ENCODE results near the gene DNASE1L2.

DNASE1L2 gene

GRCh38 chr16:2226245-2226793 lies 9.9 kb upstream of the DNASE1L2 start:
- Histone ChIP-seq H3K4me3 (replicated peaks; ENCODE audit: low read depth, low read length) (no peak overlapping the region), H3K36me3 (ENCODE audit: control insufficient read depth, insufficient read depth, low read length) (peaks cover 21% of the 10 kb centered on the region), H3K27me3 (replicated peaks; ENCODE audit: control insufficient read depth, insufficient read depth, low read length) (no peaks in the 10 kb centered on the region)
- no peak for DNase-seq (ENCODE audit: extremely low read depth, insufficient read length)
- TF ChIP-seq CTCF (IDR thresholded peaks at IDR 0.05; ENCODE audit: insufficient read depth, low read length, poor library complexity, severe bottlenecking): no peak

DNA sequence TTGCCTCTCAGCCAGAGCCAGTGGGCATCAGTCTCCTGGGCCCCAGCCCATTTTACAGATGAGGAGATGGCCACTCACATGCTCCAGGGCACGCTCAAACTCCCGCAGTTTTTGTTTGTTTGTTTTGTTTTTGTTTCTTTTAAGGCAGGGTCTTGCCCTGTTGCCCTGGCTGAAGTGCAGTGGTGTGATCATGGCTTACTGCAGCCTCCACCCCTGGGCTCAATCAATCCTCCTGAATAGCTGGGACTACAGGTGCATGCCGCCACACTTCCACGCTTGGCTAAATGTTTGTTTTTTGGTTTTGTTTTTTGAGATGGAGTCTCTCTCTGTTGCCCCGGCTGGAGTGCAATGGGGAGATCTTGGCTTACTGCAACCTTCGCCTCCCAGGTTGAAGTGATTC lies 9.3 kb upstream of the DNASE1L2 start:
- no peak overlapping the region for H3K4me3 ChIP-seq (replicated peaks; ENCODE audit: low read depth, low read length)
- H3K36me3 ChIP-seq (ENCODE audit: control insufficient read depth, insufficient read depth, low read length): peaks cover 25% of the 10 kb centered on the region
- no peaks in the 10 kb centered on the region for H3K27me3 ChIP-seq (replicated peaks; ENCODE audit: control insufficient read depth, insufficient read depth, low read length)
- TF ChIP-seq CTCF (IDR thresholded peaks at IDR 0.05; ENCODE audit: insufficient read depth, low read length, poor library complexity, severe bottlenecking): no peak
- no peak for DNase-seq (ENCODE audit: extremely low read depth, insufficient read length)

- Histone ChIP-seq H3K36me3 (ENCODE audit: control insufficient read depth, insufficient read depth, low read length) (peaks cover 34% of the 10 kb centered on the region), H3K4me3 (replicated peaks; ENCODE audit: low read depth, low read length) (no peak overlapping the region), H3K27me3 (replicated peaks; ENCODE audit: control insufficient read depth, insufficient read depth, low read length) (no peaks in the 10 kb centered on the region)
- TF ChIP-seq CTCF (IDR thresholded peaks at IDR 0.05; ENCODE audit: insufficient read depth, low read length, poor library complexity, severe bottlenecking): no peak
- DNase-seq (ENCODE audit: extremely low read depth, insufficient read length): no peak
Observed at GRCh38 chr16:2228161-2228824, 8.0 kb upstream of the DNASE1L2 start.

DNA sequence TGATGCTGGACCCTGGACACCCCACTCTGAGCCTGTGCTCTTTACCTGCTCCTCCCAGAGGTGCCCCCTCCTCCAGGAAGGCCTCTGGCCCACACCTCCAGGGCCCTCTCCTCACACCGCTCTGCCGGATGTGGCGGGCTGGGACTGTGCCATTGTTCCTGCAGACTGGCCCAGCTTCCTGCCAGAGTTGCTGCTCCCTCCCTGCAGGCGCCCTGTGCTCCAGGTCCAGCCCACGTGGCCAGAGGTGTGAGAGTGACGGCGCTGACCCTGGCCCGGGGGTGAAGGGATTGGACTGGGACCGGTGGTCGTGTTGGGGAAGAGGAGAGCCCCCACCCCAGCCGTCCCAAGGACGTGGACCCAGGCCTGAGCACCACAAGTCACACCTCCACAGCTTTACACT lies 7.2 kb upstream of the DNASE1L2 start:
- no peak overlapping the region for H3K4me3 ChIP-seq (replicated peaks; ENCODE audit: low read depth, low read length)
- H3K36me3 ChIP-seq (ENCODE audit: control insufficient read depth, insufficient read depth, low read length): peaks cover 38% of the 10 kb centered on the region
- no peak for DNase-seq (ENCODE audit: extremely low read depth, insufficient read length)
- no peaks in the 10 kb centered on the region for H3K27me3 ChIP-seq (replicated peaks; ENCODE audit: control insufficient read depth, insufficient read depth, low read length)
- no peak for TF ChIP-seq CTCF (IDR thresholded peaks at IDR 0.05; ENCODE audit: insufficient read depth, low read length, poor library complexity, severe bottlenecking)

GRCh38 chr16:2229632-2230250 lies 6.5 kb upstream of the DNASE1L2 start:
- TF ChIP-seq CTCF (IDR thresholded peaks at IDR 0.05; ENCODE audit: insufficient read depth, low read length, poor library complexity, severe bottlenecking): no peak
- peaks cover 41% of the 10 kb centered on the region for H3K36me3 ChIP-seq (ENCODE audit: control insufficient read depth, insufficient read depth, low read length)

More at GRCh38 chr16:2229632-2230250, 6.5 kb upstream of the DNASE1L2 start:
- no peak overlapping the region for H3K4me3 ChIP-seq (replicated peaks; ENCODE audit: low read depth, low read length)
- no peak for DNase-seq (ENCODE audit: extremely low read depth, insufficient read length)
- no peaks in the 10 kb centered on the region for H3K27me3 ChIP-seq (replicated peaks; ENCODE audit: control insufficient read depth, insufficient read depth, low read length)

All from GM06990 (cell line).